Keratinocyte (primary cell): ENCODE results near the gene DEGS2. TPM values are rescaled to one million over a fixed set of nuclear protein-coding genes. Genes with fewer than 3 reads are reported as not detected.

Experiments used
- DNase-seq: peaks from one replicate; pipeline ENCODE4 v3.0.0-alpha.2; 2011; ENCODE audit warnings: low read depth, missing footprints, low spot score
- FAIRE-seq: peaks from 2 replicates; lab custom pipeline; 2011; peaks lifted over from hg19 to GRCh38; lab: Jason Lieb, UNC
- H2AFZ ChIP-seq: 2 replicates; pipeline ENCODE4 v1.6.0; 2012; ENCODE audit warnings: low read length, control low read depth, inconsistent platforms; ENCODE audit not compliant: control insufficient read depth
- H3K27ac ChIP-seq: 2 replicates; pipeline ENCODE4 v1.5.1; 2011; ENCODE audit warnings: low read length; ENCODE audit not compliant: control insufficient read depth, insufficient read depth
- H3K27me3 ChIP-seq: 3 replicates; pipeline ENCODE4 v1.6.0; 2011; ENCODE audit warnings: low read length; ENCODE audit not compliant: control insufficient read depth, insufficient read depth; ENCODE audit errors: extremely low read depth
- H3K36me3 ChIP-seq, 2 experiments: 2 replicates in 1 of 2; 3 replicates in 1 of 2; pipeline ENCODE4 v1.5.1; 2011; ENCODE audit warnings: low read length in 2 of 2, mild to moderate bottlenecking in 1 of 2; ENCODE audit not compliant: control insufficient read depth in 2 of 2, insufficient read depth in 2 of 2; ENCODE audit errors: extremely low read depth in 1 of 2
- H3K4me1 ChIP-seq: 3 replicates; pipeline ENCODE4 v1.5.1; 2011; ENCODE audit warnings: low read length; ENCODE audit not compliant: control insufficient read depth, insufficient read depth; ENCODE audit errors: extremely low read depth
- H3K4me2 ChIP-seq: 3 replicates; pipeline ENCODE4 v1.6.0; 2011; ENCODE audit warnings: low read depth, low read length; ENCODE audit not compliant: control insufficient read depth, insufficient read depth; ENCODE audit errors: extremely low read depth
- H3K4me3 ChIP-seq, 3 experiments: fragments of 200-600 bp in 1 of 3; sonication (generic) in 1 of 3; 2 replicates in 2 of 3; 3 replicates in 1 of 3; pipeline ENCODE4 v1.5.1; 2011 to 2016; ENCODE audit warnings: low read length in 3 of 3, mild to moderate bottlenecking in 3 of 3, control low read depth in 2 of 3, inconsistent platforms in 1 of 3, low read depth in 1 of 3, mixed read lengths in 1 of 3, mixed run types in 1 of 3, moderate library complexity in 1 of 3; ENCODE audit not compliant: control insufficient read depth in 2 of 3, insufficient read depth in 2 of 3; ENCODE audit errors: extremely low read depth in 1 of 3
- H3K79me2 ChIP-seq: 2 replicates; pipeline ENCODE4 v1.6.0; 2012; ENCODE audit warnings: low read length; ENCODE audit not compliant: control insufficient read depth, insufficient read depth
- H3K9ac ChIP-seq: 3 replicates; pipeline ENCODE4 v1.6.0; 2011; ENCODE audit warnings: low read length; ENCODE audit not compliant: control insufficient read depth, insufficient read depth; ENCODE audit errors: extremely low read depth
- H3K9me1 ChIP-seq: 3 replicates; pipeline ENCODE4 v1.6.0; 2011; ENCODE audit warnings: low read length; ENCODE audit not compliant: control insufficient read depth, insufficient read depth; ENCODE audit errors: extremely low read depth
- H3K9me3 ChIP-seq: 2 replicates; pipeline ENCODE4 v1.5.1; 2012; ENCODE audit warnings: low read depth, low read length; ENCODE audit not compliant: control insufficient read depth
- H4K20me1 ChIP-seq: 3 replicates; pipeline ENCODE4 v1.6.0; 2011; ENCODE audit warnings: low read length; ENCODE audit not compliant: control insufficient read depth, insufficient read depth; ENCODE audit errors: extremely low read depth
- CTCF ChIP-seq, 3 experiments: IDR thresholded peaks in 1 of 3; conservative IDR thresholded peaks in 1 of 3; optimal IDR thresholded peaks in 1 of 3; 2 replicates in 2 of 3; 3 replicates in 1 of 3; pipeline versions ENCODE3 to v1.5.1; 2011; ENCODE audit warnings: low read length in 3 of 3, mild to moderate bottlenecking in 3 of 3, moderate library complexity in 2 of 3, control low read depth in 1 of 3, inconsistent platforms in 1 of 3; ENCODE audit not compliant: insufficient read depth in 2 of 3; ENCODE audit errors: extremely low read depth in 1 of 3
- EZH2 ChIP-seq: IDR thresholded peaks from one replicate; pipeline ENCODE4 v1.6.1; 2012; ENCODE audit warnings: inconsistent platforms, mild to moderate bottlenecking, low read length, moderate library complexity
- dilution Hi-C: fragments of 300-500 bp; cut with MboI; formaldehyde crosslinking; loops from one replicate; pipeline ENCODE4 v1.7.0; 2020; ENCODE audit warnings: low sequenced_read_pairs; ENCODE audit not compliant: extremely low pct_ligation_motif_present
- polyA plus RNA-seq, 5 experiments: library from polyadenylated mRNA; depleted of rRNA in 3 of 5; stranded (reverse) in 3 of 5; stranded (forward) in 1 of 5; unstranded in 1 of 5; fragments of >200 nt; gene quantifications; 1 replicate in 1 of 5; 2 replicates in 3 of 5; 3 replicates in 1 of 5; pipeline versions ENCODE4 v1.2.1 to v1.2.3, GENCODE V29; 2011 to 2012; ENCODE audit warnings: missing spikeins in 2 of 5, low read depth in 1 of 5, low replicate concordance in 1 of 5

The DEGS2 gene
- polyA plus RNA-seq, 1 donor (not counting 4 experiments of a cell fraction or from before 2014, with no cell fraction given) = 0.46 TPM

DNA sequence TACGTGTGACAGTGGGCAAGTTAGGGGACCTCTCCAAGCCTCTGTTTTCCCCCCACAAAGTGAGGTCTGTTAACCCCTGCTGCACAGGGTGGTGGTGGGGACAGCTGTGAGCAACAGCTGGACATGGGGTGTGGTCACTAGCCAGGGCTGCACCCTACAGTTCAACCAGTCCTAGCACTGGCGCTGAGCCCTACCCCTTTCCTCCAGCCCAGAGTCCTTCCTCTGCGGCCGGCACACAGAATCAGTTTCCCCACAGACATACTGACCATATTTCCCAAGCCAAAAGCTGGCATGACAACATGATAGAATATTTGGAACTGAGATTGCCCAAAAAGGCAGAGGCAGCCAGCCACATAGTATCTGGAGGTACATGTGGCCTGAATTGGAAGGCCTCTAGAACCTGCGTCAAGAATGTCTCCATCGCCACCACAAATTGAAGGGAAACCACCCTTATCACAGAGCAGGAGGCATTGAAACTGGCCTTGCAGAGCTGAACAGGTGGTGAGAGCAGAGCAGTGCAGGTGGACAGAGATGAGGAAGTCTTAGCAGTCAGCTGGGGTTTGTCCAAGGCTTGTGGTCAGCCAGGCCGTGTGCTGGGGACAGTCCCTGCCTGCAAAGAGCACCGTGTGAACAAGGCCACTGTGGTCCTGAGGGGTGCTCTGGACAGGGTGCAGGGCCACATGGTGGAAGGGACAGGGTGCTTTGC, 21.2 kb downstream of the DEGS2 start:
- DNase-seq = no peak
- Histone ChIP-seq H2AFZ (no peak overlapping the region), H3K27me3 (no peaks in the 10 kb centered on the region), H3K4me3 (no peak overlapping the region), H3K4me2 (no peak overlapping the region), H3K9ac (no peak overlapping the region), H3K79me2 (no peaks in the 10 kb centered on the region), H3K9me1 (no peaks in the 10 kb centered on the region), H3K4me1 (peaks cover 4% of the 10 kb centered on the region), H3K27ac (no peak overlapping the region), H3K9me3 (no peaks in the 10 kb centered on the region), H3K36me3 (no peaks in the 10 kb centered on the region), H4K20me1 (no peaks in the 10 kb centered on the region)
- dilution Hi-C loops = no loop called here
- TF ChIP-seq CTCF (optimal IDR thresholded peaks at IDR 0.05 in 1 of 3, IDR thresholded peaks at IDR 0.05 in 1 of 3, conservative IDR thresholded peaks at IDR 0.05 in 1 of 3; ENCODE audit: extremely low read depth in 1 of 3, insufficient read depth in 2 of 3, low read length in 3 of 3) (no peak), EZH2 (no peak)
- FAIRE-seq = no peak

DNA sequence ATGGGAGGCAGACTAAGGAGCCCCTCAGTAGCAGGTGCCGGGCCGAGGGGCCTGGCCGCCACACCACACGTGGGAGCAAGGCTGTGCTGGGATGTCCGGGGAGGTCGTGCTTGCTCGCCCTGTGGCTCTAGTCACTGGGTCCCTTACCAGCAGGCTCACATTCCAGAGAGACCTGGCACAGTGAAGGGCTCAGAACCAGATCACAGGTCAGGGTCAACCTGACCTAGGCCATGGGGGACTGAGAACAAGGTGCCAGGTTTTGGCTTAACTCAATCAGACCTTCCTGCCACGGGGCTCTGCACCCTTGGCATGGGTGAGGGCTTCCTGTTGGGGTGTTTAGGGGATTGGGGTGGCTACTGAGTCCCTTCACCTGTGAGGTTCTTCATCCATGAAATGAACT, 22.3 kb downstream of the DEGS2 start:
- dilution Hi-C loops = no loop called here
- FAIRE-seq = no peak

More for the DNA sequence above, 22.3 kb downstream of the DEGS2 start:
- H3K27ac ChIP-seq = no peak overlapping the region
- no peaks in the 10 kb centered on the region for H3K9me1 ChIP-seq
- no peak overlapping the region for H3K4me3 ChIP-seq
- no peak overlapping the region for H3K9ac ChIP-seq
- TF ChIP-seq EZH2 = no peak
- no peak for TF ChIP-seq CTCF (optimal IDR thresholded peaks at IDR 0.05 in 1 of 3, IDR thresholded peaks at IDR 0.05 in 1 of 3, conservative IDR thresholded peaks at IDR 0.05 in 1 of 3; ENCODE audit: extremely low read depth in 1 of 3, insufficient read depth in 2 of 3, low read length in 3 of 3)
- H4K20me1 ChIP-seq = no peaks in the 10 kb centered on the region
- no peak overlapping the region for H3K4me2 ChIP-seq
- no peak for DNase-seq
- peaks cover 12% of the 10 kb centered on the region for H3K4me1 ChIP-seq
- no peaks in the 10 kb centered on the region for H3K36me3 ChIP-seq
- H3K79me2 ChIP-seq = no peaks in the 10 kb centered on the region
- no peaks in the 10 kb centered on the region for H3K27me3 ChIP-seq
- no peak overlapping the region for H2AFZ ChIP-seq
- H3K9me3 ChIP-seq = no peaks in the 10 kb centered on the region
